HL-60 (cell line): Measurements from ENCODE around the gene BUB3.
"Not testable (repeated sequence)": the region's sequence is repeated elsewhere in the genome, so short reads cannot be mapped to it uniquely, and the experiment has no call there.

ENCODE experiments used
- REST ChIP-seq: IDR thresholded peaks from 2 replicates; pipeline ENCODE4 v1.6.1; 2012; ENCODE audit warnings: low read depth; ENCODE audit not compliant: insufficient replicate concordance
- TF ChIP-seq, protein P1 (sequence below): IDR thresholded peaks from one replicate; pipeline ENCODE4 v1.5.1; 2011; ENCODE audit warnings: low read length, control low read depth, inconsistent platforms; ENCODE audit not compliant: insufficient read depth

DNA sequence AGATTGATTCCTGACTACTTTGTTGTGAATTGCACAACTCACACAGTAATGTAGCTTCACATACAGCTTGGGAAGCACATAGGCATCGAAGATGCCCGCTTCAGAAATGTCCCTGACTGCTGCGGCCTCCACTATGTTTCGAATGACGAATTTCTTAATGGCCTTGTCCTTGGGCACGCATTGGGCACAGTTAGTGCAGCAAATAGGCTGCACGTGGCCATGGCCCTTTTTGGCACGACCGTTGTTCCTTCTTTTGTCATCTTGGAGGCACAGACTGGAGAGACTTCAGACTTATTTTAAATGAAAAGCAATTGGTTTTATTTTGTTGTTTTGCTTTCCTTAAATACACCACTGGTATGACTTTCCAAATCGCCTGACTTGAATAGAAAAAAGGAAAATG is 17.4 kb downstream of the BUB3 start:
- TF ChIP-seq, protein P1, sequence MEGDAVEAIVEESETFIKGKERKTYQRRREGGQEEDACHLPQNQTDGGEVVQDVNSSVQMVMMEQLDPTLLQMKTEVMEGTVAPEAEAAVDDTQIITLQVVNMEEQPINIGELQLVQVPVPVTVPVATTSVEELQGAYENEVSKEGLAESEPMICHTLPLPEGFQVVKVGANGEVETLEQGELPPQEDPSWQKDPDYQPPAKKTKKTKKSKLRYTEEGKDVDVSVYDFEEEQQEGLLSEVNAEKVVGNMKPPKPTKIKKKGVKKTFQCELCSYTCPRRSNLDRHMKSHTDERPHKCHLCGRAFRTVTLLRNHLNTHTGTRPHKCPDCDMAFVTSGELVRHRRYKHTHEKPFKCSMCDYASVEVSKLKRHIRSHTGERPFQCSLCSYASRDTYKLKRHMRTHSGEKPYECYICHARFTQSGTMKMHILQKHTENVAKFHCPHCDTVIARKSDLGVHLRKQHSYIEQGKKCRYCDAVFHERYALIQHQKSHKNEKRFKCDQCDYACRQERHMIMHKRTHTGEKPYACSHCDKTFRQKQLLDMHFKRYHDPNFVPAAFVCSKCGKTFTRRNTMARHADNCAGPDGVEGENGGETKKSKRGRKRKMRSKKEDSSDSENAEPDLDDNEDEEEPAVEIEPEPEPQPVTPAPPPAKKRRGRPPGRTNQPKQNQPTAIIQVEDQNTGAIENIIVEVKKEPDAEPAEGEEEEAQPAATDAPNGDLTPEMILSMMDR: not testable (repeated sequence)
- TF ChIP-seq REST: not testable (repeated sequence)
